ENCODE measurements around the gene ADI1.

The ADI1 gene

GRCh38 chr2:3475771-3476170, 43.6 kb downstream of the ADI1 start:
- DNase-seq (ENCODE audit: low spot score) (no peak), ATAC-seq (ENCODE audit: low read depth) (no peak)
- Histone ChIP-seq H3K9me3 (ENCODE audit: severe bottlenecking) (no peaks in the 10 kb centered on the region), H3K36me3 (ENCODE audit: low read depth) (peaks cover 13% of the 10 kb centered on the region; the same call in 1 of the 2 replicates), H3K27ac (ENCODE audit: poor library complexity, severe bottlenecking) (no peak overlapping the region), H3K4me3 (ENCODE audit: severe bottlenecking) (no peak overlapping the region), H3K27me3 (ENCODE audit: insufficient read depth, poor library complexity, severe bottlenecking) (no peaks in the 10 kb centered on the region), H3K4me1 (ENCODE audit: insufficient read depth, poor library complexity, severe bottlenecking) (peaks cover 4% of the 10 kb centered on the region)
- TF ChIP-seq, protein P1, sequence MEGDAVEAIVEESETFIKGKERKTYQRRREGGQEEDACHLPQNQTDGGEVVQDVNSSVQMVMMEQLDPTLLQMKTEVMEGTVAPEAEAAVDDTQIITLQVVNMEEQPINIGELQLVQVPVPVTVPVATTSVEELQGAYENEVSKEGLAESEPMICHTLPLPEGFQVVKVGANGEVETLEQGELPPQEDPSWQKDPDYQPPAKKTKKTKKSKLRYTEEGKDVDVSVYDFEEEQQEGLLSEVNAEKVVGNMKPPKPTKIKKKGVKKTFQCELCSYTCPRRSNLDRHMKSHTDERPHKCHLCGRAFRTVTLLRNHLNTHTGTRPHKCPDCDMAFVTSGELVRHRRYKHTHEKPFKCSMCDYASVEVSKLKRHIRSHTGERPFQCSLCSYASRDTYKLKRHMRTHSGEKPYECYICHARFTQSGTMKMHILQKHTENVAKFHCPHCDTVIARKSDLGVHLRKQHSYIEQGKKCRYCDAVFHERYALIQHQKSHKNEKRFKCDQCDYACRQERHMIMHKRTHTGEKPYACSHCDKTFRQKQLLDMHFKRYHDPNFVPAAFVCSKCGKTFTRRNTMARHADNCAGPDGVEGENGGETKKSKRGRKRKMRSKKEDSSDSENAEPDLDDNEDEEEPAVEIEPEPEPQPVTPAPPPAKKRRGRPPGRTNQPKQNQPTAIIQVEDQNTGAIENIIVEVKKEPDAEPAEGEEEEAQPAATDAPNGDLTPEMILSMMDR (IDR thresholded peaks at IDR 0.05; ENCODE audit: poor library complexity, severe bottlenecking) = no peak

- no peak overlapping the region for H3K27ac ChIP-seq (ENCODE audit: poor library complexity, severe bottlenecking)
- H3K4me3 ChIP-seq (ENCODE audit: severe bottlenecking) = no peak overlapping the region
- no peak for DNase-seq (ENCODE audit: low spot score)
- peaks cover 20% of the 10 kb centered on the region for H3K4me1 ChIP-seq (ENCODE audit: insufficient read depth, poor library complexity, severe bottlenecking)
- H3K36me3 ChIP-seq (ENCODE audit: low read depth) = peaks cover 23% of the 10 kb centered on the region
- no peaks in the 10 kb centered on the region for H3K27me3 ChIP-seq (ENCODE audit: insufficient read depth, poor library complexity, severe bottlenecking)
- ATAC-seq (ENCODE audit: low read depth) = no peak
- H3K9me3 ChIP-seq (ENCODE audit: severe bottlenecking) = no peaks in the 10 kb centered on the region
- TF ChIP-seq, protein P1 (IDR thresholded peaks at IDR 0.05; ENCODE audit: poor library complexity, severe bottlenecking) = no peak
Measured at GRCh38 chr2:3472966-3473365, 46.4 kb downstream of the ADI1 start.

GRCh38 chr2:3472296-3472695, 47.0 kb downstream of the ADI1 start:
- H3K4me1 ChIP-seq (ENCODE audit: insufficient read depth, poor library complexity, severe bottlenecking) = peaks cover 20% of the 10 kb centered on the region
- H3K4me3 ChIP-seq (ENCODE audit: severe bottlenecking) = no peak overlapping the region
- TF ChIP-seq, protein P1 (IDR thresholded peaks at IDR 0.05; ENCODE audit: poor library complexity, severe bottlenecking) = no peak
- DNase-seq (ENCODE audit: low spot score) (no peak), ATAC-seq (ENCODE audit: low read depth) (no peak)
- no peaks in the 10 kb centered on the region for H3K27me3 ChIP-seq (ENCODE audit: insufficient read depth, poor library complexity, severe bottlenecking)
- peaks cover 23% of the 10 kb centered on the region for H3K36me3 ChIP-seq (ENCODE audit: low read depth)
- H3K9me3 ChIP-seq (ENCODE audit: severe bottlenecking) = no peaks in the 10 kb centered on the region
- H3K27ac ChIP-seq (ENCODE audit: poor library complexity, severe bottlenecking) = no peak overlapping the region

DNA sequence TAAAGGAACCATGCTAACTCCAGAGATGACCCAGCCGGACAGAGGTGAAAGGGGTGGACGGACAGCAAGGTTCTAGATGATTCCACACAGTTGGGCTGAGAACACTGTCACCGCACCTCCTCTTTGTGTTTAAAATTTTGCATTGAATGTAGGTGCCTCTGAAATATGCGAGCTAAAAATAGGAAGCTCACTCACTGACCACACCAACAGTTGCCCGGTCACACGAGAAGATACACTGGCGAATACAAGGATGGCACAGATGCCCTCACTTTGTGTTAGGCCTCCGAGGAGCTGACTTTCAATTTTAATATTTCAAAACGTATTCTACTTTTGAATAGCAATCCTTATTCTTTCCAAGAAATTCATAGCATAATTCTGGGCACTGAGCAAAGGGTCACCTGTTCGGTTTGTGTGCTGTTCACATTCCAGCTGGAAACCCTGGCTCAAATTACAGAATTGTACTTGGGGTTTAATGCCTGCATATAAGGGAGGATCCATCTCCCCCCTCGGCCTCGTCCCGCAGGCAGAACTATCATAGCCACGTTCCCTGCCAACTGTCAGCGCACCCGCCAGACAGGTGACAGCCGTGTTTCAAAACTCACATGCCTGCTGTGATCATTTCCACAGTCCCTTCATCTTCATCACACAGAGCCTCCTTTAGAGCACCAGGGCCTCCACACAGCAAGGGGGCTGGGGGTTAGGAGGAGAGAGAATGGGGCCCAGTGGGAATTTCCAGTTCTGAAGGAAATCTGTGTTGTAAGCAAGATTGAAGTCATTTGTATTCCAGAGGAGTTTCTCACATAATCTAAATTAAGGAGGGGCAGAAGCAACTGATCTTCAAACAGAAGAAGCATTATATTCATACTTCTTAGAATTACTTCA, 48.2 kb downstream of the ADI1 start:
- ATAC-seq (ENCODE audit: low read depth) = no peak
- Histone ChIP-seq H3K4me1 (ENCODE audit: insufficient read depth, poor library complexity, severe bottlenecking) (peaks cover 23% of the 10 kb centered on the region), H3K4me3 (ENCODE audit: severe bottlenecking) (no peak overlapping the region), H3K36me3 (ENCODE audit: low read depth) (peaks cover 30% of the 10 kb centered on the region), H3K27me3 (ENCODE audit: insufficient read depth, poor library complexity, severe bottlenecking) (no peaks in the 10 kb centered on the region), H3K27ac (ENCODE audit: poor library complexity, severe bottlenecking) (peak overlapping the region; percentile 77), H3K9me3 (ENCODE audit: severe bottlenecking) (no peaks in the 10 kb centered on the region)
- DNase-seq (ENCODE audit: low spot score) = no peak
- TF ChIP-seq, protein P1 (IDR thresholded peaks at IDR 0.05; ENCODE audit: poor library complexity, severe bottlenecking) = no peak

- Histone ChIP-seq H3K27ac (ENCODE audit: poor library complexity, severe bottlenecking) (peak overlapping the region; percentile 77), H3K36me3 (ENCODE audit: low read depth) (peaks cover 27% of the 10 kb centered on the region), H3K9me3 (ENCODE audit: severe bottlenecking) (no peaks in the 10 kb centered on the region), H3K4me1 (ENCODE audit: insufficient read depth, poor library complexity, severe bottlenecking) (peaks cover 30% of the 10 kb centered on the region), H3K4me3 (ENCODE audit: severe bottlenecking) (no peak overlapping the region), H3K27me3 (ENCODE audit: insufficient read depth, poor library complexity, severe bottlenecking) (no peaks in the 10 kb centered on the region)
- ATAC-seq (ENCODE audit: low read depth) (peak; percentile 73), DNase-seq (ENCODE audit: low spot score) (no peak)
- TF ChIP-seq, protein P1 (IDR thresholded peaks at IDR 0.05; ENCODE audit: poor library complexity, severe bottlenecking) = no peak
Measured at GRCh38 chr2:3470166-3470651, 49.1 kb downstream of the ADI1 start.

Measured in RWPE2 (cell line).